Neural cell (in vitro differentiated cells): Measurements from ENCODE around the gene MRPL52. TPM values are rescaled to one million over a fixed set of nuclear protein-coding genes. Genes with fewer than 3 reads are reported as not detected.
A peak's percentile ranks its signal among the peaks of the same experiment; 100 is the strongest.

Experiments used
- H2AFZ ChIP-seq: fragments of 200-600, 300-800 bp; sonication (generic), shearing (Covaris generic); 2 replicates; pipeline ENCODE4 v1.6.0; 2014; ENCODE audit warnings: low read depth, mild to moderate bottlenecking, antibody characterized with exemption, low read length, moderate library complexity
- H3F3A ChIP-seq: fragments of 200-600 bp; shearing (Covaris generic); 2 replicates; pipeline ENCODE4 v1.6.1; 2016; ENCODE audit warnings: mild to moderate bottlenecking, moderate library complexity, mixed read lengths, antibody characterized with exemption, low read length; ENCODE audit not compliant: insufficient read depth, poor library complexity, severe bottlenecking
- H3K27ac ChIP-seq: fragments of 200-600, 300-800 bp; sonication (generic), shearing (Covaris generic); 2 replicates; pipeline ENCODE4 v1.5.1; 2014; ENCODE audit warnings: mild to moderate bottlenecking, low read length, moderate library complexity
- H3K27me3 ChIP-seq: fragments of 300-800, 200-600 bp; sonication (generic), shearing (Covaris generic); 2 replicates; pipeline ENCODE4 v1.6.0; 2014; ENCODE audit warnings: mild to moderate bottlenecking, low read depth, low read length, moderate library complexity; ENCODE audit not compliant: insufficient read depth
- H3K36me3 ChIP-seq: fragments of 300-800, 200-600 bp; sonication (generic), shearing (Covaris generic); 2 replicates; pipeline ENCODE4 v1.5.1; 2014; ENCODE audit warnings: mild to moderate bottlenecking, antibody characterized with exemption, low read length, moderate library complexity; ENCODE audit not compliant: insufficient read depth
- H3K4me2 ChIP-seq: fragments of 300-800, 200-600 bp; sonication (generic), shearing (Covaris generic); 2 replicates; pipeline ENCODE4 v1.6.0; 2014; ENCODE audit warnings: mild to moderate bottlenecking, low read length
- H3K4me3 ChIP-seq: fragments of 300-800, 200-600 bp; sonication (generic), shearing (Covaris generic); 2 replicates; pipeline ENCODE4 v1.5.1; 2014; ENCODE audit warnings: mild to moderate bottlenecking, low read length, moderate library complexity
- H3K79me2 ChIP-seq: fragments of 200-600 bp; shearing (Covaris generic); replicated peaks from 2 replicates; pipeline ENCODE4 v1.6.0; 2014; ENCODE audit warnings: mild to moderate bottlenecking, low read length, moderate library complexity; ENCODE audit not compliant: insufficient read depth
- H3K9ac ChIP-seq: fragments of 300-800, 200-600 bp; sonication (generic), shearing (Covaris generic); 2 replicates; pipeline ENCODE4 v1.6.1; 2016; ENCODE audit warnings: mild to moderate bottlenecking, low read length, mixed read lengths
- H3K9me2 ChIP-seq: fragments of 200-600 bp; shearing (Covaris generic); 2 replicates; pipeline ENCODE4 v1.6.1; 2016; ENCODE audit warnings: mild to moderate bottlenecking, low read length, mixed read lengths; ENCODE audit not compliant: insufficient read depth
- H3K9me3 ChIP-seq: fragments of 200-600, 300-800 bp; sonication (generic), shearing (Covaris generic); 2 replicates; pipeline ENCODE4 v1.6.1; 2016; ENCODE audit warnings: mild to moderate bottlenecking, mixed run types, low read length, moderate library complexity, mixed read lengths
- H4K20me1 ChIP-seq: fragments of 200-600 bp; shearing (Covaris generic); 2 replicates; pipeline ENCODE4 v1.6.1; 2016; ENCODE audit warnings: mild to moderate bottlenecking, mixed run types; ENCODE audit not compliant: insufficient read depth
- CTCF ChIP-seq: fragments of 450-650 bp; IDR thresholded peaks from 2 replicates; pipeline ENCODE4 v1.5.1; 2014; ENCODE audit warnings: antibody characterized with exemption, mild to moderate bottlenecking, moderate library complexity; ENCODE audit not compliant: poor library complexity, severe bottlenecking
- EP300 ChIP-seq: fragments of 450-650 bp; conservative IDR thresholded peaks from 2 replicates; pipeline ENCODE4 v1.6.1; 2014; ENCODE audit warnings: antibody characterized with exemption, mild to moderate bottlenecking, moderate library complexity; ENCODE audit not compliant: poor library complexity, severe bottlenecking
- EZH2 ChIP-seq: fragments of 200-600, 300-800 bp; shearing (Covaris generic), sonication (generic); IDR thresholded peaks from 2 replicates; pipeline ENCODE4 v1.6.1; 2014; ENCODE audit warnings: antibody characterized with exemption, low read length, borderline replicate concordance, mild to moderate bottlenecking; ENCODE audit not compliant: insufficient read depth, poor library complexity, severe bottlenecking
- MXI1 ChIP-seq: fragments of 450-650 bp; conservative IDR thresholded peaks from 2 replicates; pipeline ENCODE4 v1.6.1; 2014; ENCODE audit warnings: antibody characterized with exemption, mild to moderate bottlenecking; ENCODE audit not compliant: poor library complexity, severe bottlenecking
- POLR2AphosphoS5 ChIP-seq: IDR thresholded peaks from 2 replicates; pipeline ENCODE4 v1.6.1; 2012
- RAD21 ChIP-seq: fragments of 450-650 bp; conservative IDR thresholded peaks from 2 replicates; pipeline ENCODE4 v1.6.1; 2014; ENCODE audit warnings: antibody characterized with exemption, mild to moderate bottlenecking, moderate library complexity
- REST ChIP-seq: IDR thresholded peaks from 2 replicates; pipeline ENCODE4 v1.6.1; 2012; ENCODE audit warnings: borderline replicate concordance
- SMC3 ChIP-seq: fragments of 450-650 bp; conservative IDR thresholded peaks from 2 replicates; pipeline ENCODE4 v1.6.1; 2014; ENCODE audit warnings: antibody characterized with exemption, mild to moderate bottlenecking, moderate library complexity; ENCODE audit not compliant: poor library complexity
- TAF1 ChIP-seq: IDR thresholded peaks from 2 replicates; pipeline ENCODE4 v1.6.1; 2012; ENCODE audit warnings: low read depth
- polyA plus RNA-seq: library from polyadenylated mRNA; depleted of rRNA; stranded (reverse); fragments of >200 nt; gene quantifications from 2 replicates; pipeline ENCODE4 v1.2.3, GENCODE V29; 2014

MRPL52 gene
- polyA plus RNA-seq, 1 donor from 2014 or later, result 161 TPM

GRCh38 chr14:22830443-22831010, 840 bp downstream of the MRPL52 start:
- H2AFZ ChIP-seq, result peak overlapping the region; percentile 54
- H3K9me3 ChIP-seq, result no peaks in the 10 kb centered on the region
- peak overlapping the region; percentile 98 for H3K4me3 ChIP-seq
- no peaks in the 10 kb centered on the region for H3F3A ChIP-seq
- no peak overlapping the region for H3K27ac ChIP-seq
- peak overlapping the region; percentile 92 for H3K4me2 ChIP-seq
- H3K36me3 ChIP-seq, result peaks cover 5% of the 10 kb centered on the region
- peaks cover 11% of the 10 kb centered on the region for H3K79me2 ChIP-seq
- H3K9me2 ChIP-seq, result no peaks in the 10 kb centered on the region
- TF ChIP-seq TAF1, result no peak
- no peak for TF ChIP-seq MXI1
- TF ChIP-seq POLR2AphosphoS5, result no peak
- no peak for TF ChIP-seq RAD21
- TF ChIP-seq REST, result no peak
- no peak for TF ChIP-seq EZH2
- TF ChIP-seq EP300, result no peak
- no peak for TF ChIP-seq SMC3
- TF ChIP-seq CTCF, result no peak
- H3K27me3 ChIP-seq, result peaks cover 3% of the 10 kb centered on the region
- H4K20me1 ChIP-seq, result no peaks in the 10 kb centered on the region
- H3K9ac ChIP-seq, result peak overlapping the region; percentile 85

- H3K27ac ChIP-seq, result no peak overlapping the region
- peaks cover 4% of the 10 kb centered on the region for H3K79me2 ChIP-seq
Measured at GRCh38 chr14:22835505-22835904, 5.8 kb downstream of the MRPL52 start.

More at GRCh38 chr14:22835505-22835904, 5.8 kb downstream of the MRPL52 start:
- no peak overlapping the region for H3K9ac ChIP-seq
- H3K36me3 ChIP-seq, result peaks cover 5% of the 10 kb centered on the region
- H3K4me3 ChIP-seq, result no peak overlapping the region
- no peaks in the 10 kb centered on the region for H3F3A ChIP-seq
- TF ChIP-seq EZH2, result no peak
- no peak for TF ChIP-seq POLR2AphosphoS5
- TF ChIP-seq CTCF, result no peak
- no peak for TF ChIP-seq REST
- TF ChIP-seq MXI1, result no peak
- no peak for TF ChIP-seq SMC3
- TF ChIP-seq RAD21, result no peak
- TF ChIP-seq TAF1, result no peak
- no peak for TF ChIP-seq EP300
- H3K9me2 ChIP-seq, result no peaks in the 10 kb centered on the region
- no peaks in the 10 kb centered on the region for H4K20me1 ChIP-seq
- H3K4me2 ChIP-seq, result no peak overlapping the region
- peaks cover 37% of the 10 kb centered on the region for H3K27me3 ChIP-seq
- no peak overlapping the region for H2AFZ ChIP-seq
- no peaks in the 10 kb centered on the region for H3K9me3 ChIP-seq
